Parathyroid adenoma (tissue), 2 donors: Measurements from ENCODE around the gene NPR2.

Source experiments
- H2AFZ ChIP-seq: fragments of 300-600 bp; sonication (generic); one replicate; pipeline ENCODE4 v1.7.0; 2017; ENCODE audit warnings: antibody characterized with exemption, mild to moderate bottlenecking
- H3K27ac ChIP-seq: fragments of 300-600 bp; sonication (generic); one replicate; pipeline ENCODE4 v1.7.0; 2017
- H3K27me3 ChIP-seq: fragments of 300-600 bp; sonication (generic); one replicate; pipeline ENCODE4 v1.7.0; 2017; ENCODE audit warnings: low read length; ENCODE audit not compliant: control insufficient read depth, insufficient read depth
- H3K36me3 ChIP-seq: fragments of 300-600 bp; sonication (generic); one replicate; pipeline ENCODE4 v1.7.0; 2017; ENCODE audit warnings: low read length; ENCODE audit not compliant: control insufficient read depth, insufficient read depth
- H3K4me1 ChIP-seq: fragments of 300-600 bp; sonication (generic); one replicate; pipeline ENCODE4 v1.7.0; 2017; ENCODE audit warnings: control low read depth
- H3K4me2 ChIP-seq: fragments of 300-600 bp; sonication (generic); one replicate; pipeline ENCODE4 v1.7.0; 2017; ENCODE audit warnings: low read length
- H3K4me3 ChIP-seq: fragments of 300-600 bp; sonication (generic); one replicate; pipeline ENCODE4 v1.7.0; 2017; ENCODE audit warnings: low read depth, low read length
- H3K79me2 ChIP-seq: fragments of 300-600 bp; sonication (generic); one replicate; pipeline ENCODE4 v1.7.0; 2017; ENCODE audit warnings: control low read depth
- H3K9ac ChIP-seq: fragments of 300-600 bp; sonication (generic); one replicate; pipeline ENCODE4 v1.7.0; 2017; ENCODE audit warnings: mild to moderate bottlenecking
- H3K9me3 ChIP-seq: fragments of 300-600 bp; sonication (generic); one replicate; pipeline ENCODE4 v1.7.0; 2017; ENCODE audit warnings: low read length; ENCODE audit not compliant: control insufficient read depth
- CTCF ChIP-seq: fragments of 300-600 bp; sonication (generic); IDR thresholded peaks from one replicate; pipeline ENCODE4 v1.7.0; 2017; ENCODE audit warnings: antibody characterized with exemption, mild to moderate bottlenecking
- donor health status: primary hyperparathyroidism.

Gene NPR2

GRCh38 chr9:35832814-35833213, 41.4 kb downstream of the NPR2 start:
- Histone ChIP-seq H3K9ac (no peak overlapping the region), H2AFZ (no peak overlapping the region), H3K4me2 (peak overlapping the region; percentile 32), H3K27me3 (no peaks in the 10 kb centered on the region), H3K4me1 (peaks cover 8% of the 10 kb centered on the region), H3K9me3 (no peaks in the 10 kb centered on the region), H3K4me3 (no peak overlapping the region), H3K27ac (no peak overlapping the region), H3K36me3 (no peaks in the 10 kb centered on the region), H3K79me2 (peaks cover 3% of the 10 kb centered on the region)
- no peak for TF ChIP-seq CTCF

GRCh38 chr9:35834260-35835215, 43.1 kb downstream of the NPR2 start:
- no peaks in the 10 kb centered on the region for H3K27me3 ChIP-seq
- H2AFZ ChIP-seq: no peak overlapping the region
- peaks cover 3% of the 10 kb centered on the region for H3K79me2 ChIP-seq
- H3K9me3 ChIP-seq: no peaks in the 10 kb centered on the region
- H3K4me1 ChIP-seq: peaks cover 8% of the 10 kb centered on the region
- H3K9ac ChIP-seq: no peak overlapping the region
- H3K27ac ChIP-seq: no peak overlapping the region
- no peak overlapping the region for H3K4me3 ChIP-seq
- no peak overlapping the region for H3K4me2 ChIP-seq
- TF ChIP-seq CTCF: no peak
- H3K36me3 ChIP-seq: no peaks in the 10 kb centered on the region

GRCh38 chr9:35835216-35835632, 43.8 kb downstream of the NPR2 start:
- peaks cover 6% of the 10 kb centered on the region for H3K4me1 ChIP-seq

GRCh38 chr9:35835766-35836165, 44.4 kb downstream of the NPR2 start:
- Histone ChIP-seq H3K27me3 (no peaks in the 10 kb centered on the region), H3K9ac (no peak overlapping the region), H3K4me3 (no peak overlapping the region)

More at GRCh38 chr9:35835216-35835632, 43.8 kb downstream of the NPR2 start:
- TF ChIP-seq CTCF: peak; percentile 25
- Histone ChIP-seq H3K4me2 (no peak overlapping the region), H3K36me3 (no peaks in the 10 kb centered on the region), H3K9ac (no peak overlapping the region), H3K27me3 (no peaks in the 10 kb centered on the region), H3K4me3 (no peak overlapping the region), H2AFZ (no peak overlapping the region), H3K27ac (no peak overlapping the region), H3K9me3 (no peaks in the 10 kb centered on the region), H3K79me2 (no peaks in the 10 kb centered on the region)

More at GRCh38 chr9:35835766-35836165, 44.4 kb downstream of the NPR2 start:
- Histone ChIP-seq H3K9me3 (no peaks in the 10 kb centered on the region), H3K4me1 (peaks cover 6% of the 10 kb centered on the region), H3K27ac (no peak overlapping the region), H3K36me3 (no peaks in the 10 kb centered on the region), H3K4me2 (no peak overlapping the region), H3K79me2 (no peaks in the 10 kb centered on the region), H2AFZ (no peak overlapping the region)
- no peak for TF ChIP-seq CTCF
